ENCODE measurements around the gene EYS. TPM values are rescaled to one million over a fixed set of nuclear protein-coding genes. Genes with fewer than 3 reads are reported as not detected.

Gene EYS
- total and polyA plus RNA-seq, 2 of the 13 experiments (the other 11 are each of a cell fraction or from before 2014, with no cell fraction given), result 0.04 to 0.07 TPM

DNA sequence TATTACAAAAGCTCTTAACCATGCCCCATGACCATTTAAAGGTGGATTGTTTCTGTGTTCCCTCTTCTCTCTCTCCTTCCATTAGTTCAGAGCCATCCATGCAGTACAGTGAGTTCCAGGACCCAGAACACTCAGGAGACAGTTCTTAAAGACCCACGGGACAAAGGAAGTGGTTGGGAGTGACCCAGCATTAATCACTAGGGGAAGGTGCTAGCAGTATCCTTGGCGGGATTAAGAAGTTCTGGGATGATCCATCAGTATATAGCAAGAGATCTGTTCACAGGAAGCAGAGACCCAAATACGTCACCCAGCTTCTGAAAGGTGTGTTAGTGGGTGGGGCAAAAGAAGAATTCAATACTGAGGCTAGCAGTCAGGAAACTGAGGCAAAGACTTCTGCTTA, 1917.3 kb downstream of the EYS start (continued):
- TF ChIP-seq YEATS4 (CRISPR knock-in tag; IDR thresholded peaks at IDR 0.05; ENCODE audit: borderline replicate concordance) (no peak), ZEB1 (IDR thresholded peaks at IDR 0.05; ENCODE audit: insufficient replicate concordance, low read depth) (no peak), POLR2G (IDR thresholded peaks at IDR 0.05; ENCODE audit: low read depth, low read length) (no peak), GZF1 (CRISPR knock-in tag; IDR thresholded peaks at IDR 0.05) (no peak)
- TF ChIP-seq, protein P1, sequence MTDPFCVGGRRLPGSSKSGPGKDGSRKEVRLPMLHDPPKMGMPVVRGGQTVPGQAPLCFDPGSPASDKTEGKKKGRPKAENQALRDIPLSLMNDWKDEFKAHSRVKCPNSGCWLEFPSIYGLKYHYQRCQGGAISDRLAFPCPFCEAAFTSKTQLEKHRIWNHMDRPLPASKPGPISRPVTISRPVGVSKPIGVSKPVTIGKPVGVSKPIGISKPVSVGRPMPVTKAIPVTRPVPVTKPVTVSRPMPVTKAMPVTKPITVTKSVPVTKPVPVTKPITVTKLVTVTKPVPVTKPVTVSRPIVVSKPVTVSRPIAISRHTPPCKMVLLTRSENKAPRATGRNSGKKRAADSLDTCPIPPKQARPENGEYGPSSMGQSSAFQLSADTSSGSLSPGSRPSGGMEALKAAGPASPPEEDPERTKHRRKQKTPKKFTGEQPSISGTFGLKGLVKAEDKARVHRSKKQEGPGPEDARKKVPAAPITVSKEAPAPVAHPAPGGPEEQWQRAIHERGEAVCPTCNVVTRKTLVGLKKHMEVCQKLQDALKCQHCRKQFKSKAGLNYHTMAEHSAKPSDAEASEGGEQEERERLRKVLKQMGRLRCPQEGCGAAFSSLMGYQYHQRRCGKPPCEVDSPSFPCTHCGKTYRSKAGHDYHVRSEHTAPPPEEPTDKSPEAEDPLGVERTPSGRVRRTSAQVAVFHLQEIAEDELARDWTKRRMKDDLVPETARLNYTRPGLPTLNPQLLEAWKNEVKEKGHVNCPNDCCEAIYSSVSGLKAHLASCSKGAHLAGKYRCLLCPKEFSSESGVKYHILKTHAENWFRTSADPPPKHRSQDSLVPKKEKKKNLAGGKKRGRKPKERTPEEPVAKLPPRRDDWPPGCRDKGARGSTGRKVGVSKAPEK (CRISPR knock-in tag; IDR thresholded peaks at IDR 0.05; ENCODE audit: borderline replicate concordance), result no peak

DNA sequence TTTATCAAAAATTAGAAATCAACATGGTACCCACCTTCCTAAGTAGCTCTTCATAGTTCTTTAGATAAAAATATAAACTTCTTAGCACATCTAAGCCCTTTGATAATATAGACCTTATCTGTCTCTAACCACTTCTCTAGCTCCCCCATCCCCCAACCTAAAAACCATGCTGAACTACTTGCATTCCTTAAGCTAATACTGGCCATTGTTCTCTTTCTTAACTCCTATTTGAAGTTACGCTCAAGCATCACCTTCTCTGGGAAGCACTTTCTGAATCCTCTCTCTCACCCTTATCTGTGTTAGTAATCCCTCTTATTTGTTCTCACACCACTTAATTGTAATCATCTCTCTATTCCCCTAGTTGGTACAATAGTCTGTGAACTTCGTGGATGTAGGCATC, 1918.5 kb downstream of the EYS start:
- Histone ChIP-seq H3K79me2 (ENCODE audit: insufficient read depth, low read length) (no peaks in the 10 kb centered on the region), H3K4me3 (replicated peaks in 1 of 3; ENCODE audit: insufficient read depth in 1 of 3, low read depth in 2 of 3, low read length in 3 of 3) (no peak overlapping the region), H2AFZ (ENCODE audit: low read length) (no peak overlapping the region), H3K9ac (ENCODE audit: insufficient read depth, low read depth, low read length) (no peak overlapping the region), H3K27ac (ENCODE audit: extremely low read length, insufficient read depth, low read length) (no peak overlapping the region), H3K9me3 (ENCODE audit: low read length) (no peaks in the 10 kb centered on the region), H3K4me2 (ENCODE audit: low read depth, low read length) (no peak overlapping the region), H3K36me3 (replicated peaks in 1 of 2; ENCODE audit: control insufficient read depth in 1 of 2, insufficient read depth in 2 of 2, low read length in 2 of 2) (no peaks in the 10 kb centered on the region), H3K4me1 (ENCODE audit: insufficient read depth, low read length) (peaks cover 8% of the 10 kb centered on the region), H3K27me3 (ENCODE audit: control insufficient read depth in 1 of 2, insufficient read depth in 2 of 2, low read length in 2 of 2) (no peaks in the 10 kb centered on the region), H4K20me1 (ENCODE audit: insufficient read depth, low read length) (no peaks in the 10 kb centered on the region)
- WGBS (ENCODE audit: low lambda C conversion rate), result 48% methylated on average over 2 of the region's 2 CpGs
- ATAC-seq (no peak), DNase-seq (ENCODE audit: low spot score) (no peak), FAIRE-seq (no peak)
- ChIA-PET POLR2A (no interaction called here), CTCF (ENCODE audit: low intra/inter-chr PET ratio, low total read pairs) (no interaction called here)
- TF ChIP-seq ZNF563 (CRISPR knock-in tag; IDR thresholded peaks at IDR 0.05) (no peak), JARID2 (CRISPR knock-in tag; IDR thresholded peaks at IDR 0.05; ENCODE audit: insufficient replicate concordance) (no peak)
- intact Hi-C loops (cut with micrococcal nuclease; ENCODE audit: unreplicated experiment) (no loop called here), in situ Hi-C loops (cut with HindIII; ENCODE audit: extremely low pct_ligation_motif_present, low pct_unique_long_range_greater_than_20kb) (no loop called here)
- no TSS peak for BruUV-seq (replicated peaks)

Data from HepG2 (cell line).